GM15510 (cell line): Measurements from ENCODE around the gene C16orf89.

Experiments
- POLR2A ChIP-seq: IDR thresholded peaks from 3 replicates; pipeline ENCODE4 v1.6.1; 2011; ENCODE audit warnings: borderline replicate concordance; ENCODE audit not compliant: insufficient read length; ENCODE audit errors: extremely low read depth

The C16orf89 gene

GRCh38 chr16:5062790-5063765 is 2.7 kb downstream of the C16orf89 start:
- TF ChIP-seq POLR2A, result no peak

GRCh38 chr16:5062051-5062450 is 3.7 kb downstream of the C16orf89 start:
- TF ChIP-seq POLR2A, result no peak

- no peak for TF ChIP-seq POLR2A
These were observed 5.6 kb downstream of the C16orf89 start for GRCh38 chr16:5060073-5060641.

GRCh38 chr16:5059386-5060072 is 6.2 kb downstream of the C16orf89 start:
- no peak for TF ChIP-seq POLR2A

- TF ChIP-seq POLR2A, result no peak
These were observed 7.3 kb downstream of the C16orf89 start for GRCh38 chr16:5058476-5058875.

GRCh38 chr16:5056352-5056751 is 9.4 kb downstream of the C16orf89 start:
- no peak for TF ChIP-seq POLR2A

GRCh38 chr16:5054876-5055865 is 10.6 kb downstream of the C16orf89 start:
- TF ChIP-seq POLR2A, result no peak

GRCh38 chr16:5046914-5047313 is 18.8 kb downstream of the C16orf89 start:
- TF ChIP-seq POLR2A, result no peak

- no peak for TF ChIP-seq POLR2A
These were observed 20.1 kb downstream of the C16orf89 start for GRCh38 chr16:5045499-5046115.

- TF ChIP-seq POLR2A, result no peak
These were observed 21.7 kb downstream of the C16orf89 start for GRCh38 chr16:5044011-5044540.

GRCh38 chr16:5042574-5043171 is 23.1 kb downstream of the C16orf89 start:
- no peak for TF ChIP-seq POLR2A

GRCh38 chr16:5041600-5042133 is 24.1 kb downstream of the C16orf89 start:
- no peak for TF ChIP-seq POLR2A

- no peak for TF ChIP-seq POLR2A
These were observed 25.3 kb downstream of the C16orf89 start for GRCh38 chr16:5040451-5040850.
